GM12878 (cell line): ENCODE measurements around the gene BBS9. TPM values are rescaled to one million over a fixed set of nuclear protein-coding genes. Genes with fewer than 3 reads are reported as not detected.

ENCODE experiments used
- ATAC-seq: fragments of 200-7000 bp; cut with Tn5 transposase; 3 replicates; pipeline ENCODE4 v1.9.1; 2020; ENCODE audit warnings: mild to moderate bottlenecking, moderate library complexity
- BruUV-seq: library from RNA; stranded (reverse); fragments of 400-500 nt; replicated peaks from 2 replicates; lab custom pipeline; 2021; lab: Mats Ljungman, UMichigan
- CTCF ChIA-PET: fragments of 300-600 bp; sonication (Branson Sonifier 250); formaldehyde crosslinking; extraction: SDS; loops from one replicate; lab custom pipeline; 2021; ENCODE audit warnings: inconsistent platforms; lab: Yijun Ruan, JAX
- POLR2A ChIA-PET: fragments of 350-600 bp; formaldehyde crosslinking; extraction: SDS; loops from one replicate; lab custom pipeline; 2021; ENCODE audit warnings: inconsistent platforms; lab: Charles Lee
- RAD21 ChIA-PET: fragments of 300-600 bp; sonication (Branson Sonifier 250); formaldehyde crosslinking; loops from one replicate; lab custom pipeline; 2023; ENCODE audit warnings: antibody characterized with exemption; ENCODE audit not compliant: unreplicated experiment; lab: Charles Lee
- SMC1A ChIA-PET: fragments of 300-600 bp; sonication (Branson Sonifier 250); formaldehyde crosslinking; loops from one replicate; lab custom pipeline; 2023; ENCODE audit not compliant: unreplicated experiment, uncharacterized antibody; lab: Charles Lee
- DNase-seq: peaks from one replicate; pipeline ENCODE4 v3.0.0-alpha.2; 2011; ENCODE audit warnings: low read depth, low spot score
- FAIRE-seq: peaks from 3 replicates; lab custom pipeline; 2011; peaks lifted over from hg19 to GRCh38; lab: Jason Lieb, UNC
- H2AFZ ChIP-seq: 2 replicates; pipeline ENCODE4 v1.6.0; 2011; ENCODE audit warnings: low read depth, low read length, control low read depth; ENCODE audit not compliant: control insufficient read depth
- H3K27ac ChIP-seq: 2 replicates; pipeline ENCODE4 v1.5.1; 2011; ENCODE audit warnings: control low read depth; ENCODE audit not compliant: control insufficient read depth, insufficient read depth
- H3K27me3 ChIP-seq, 2 experiments: replicated peaks in 1 of 2; 2 replicates each; pipeline versions ENCODE4 v1.6.0 to v1.6.1; 2011; ENCODE audit warnings: low read length in 1 of 2; ENCODE audit not compliant: control insufficient read depth in 2 of 2, insufficient read depth in 2 of 2
- H3K36me3 ChIP-seq, 2 experiments: 2 replicates each; pipeline ENCODE4 v1.5.1; 2011; ENCODE audit warnings: low read length in 1 of 2; ENCODE audit not compliant: control insufficient read depth in 2 of 2, insufficient read depth in 2 of 2
- H3K4me1 ChIP-seq: 2 replicates; pipeline ENCODE4 v1.6.1; 2011; ENCODE audit warnings: mild to moderate bottlenecking, low read length, moderate library complexity, mixed read lengths; ENCODE audit not compliant: control insufficient read depth, insufficient read depth
- H3K4me2 ChIP-seq: 2 replicates; pipeline ENCODE4 v1.6.0; 2011; ENCODE audit warnings: control low read depth; ENCODE audit not compliant: control insufficient read depth, insufficient read depth
- H3K4me3 ChIP-seq: fragments of 200-600 bp; sonication (generic); 2 replicates; pipeline ENCODE4 v1.5.1; 2016
- H3K79me2 ChIP-seq: 2 replicates; pipeline ENCODE4 v1.6.0; 2011; ENCODE audit warnings: low read length; ENCODE audit not compliant: control insufficient read depth, insufficient read depth
- H3K9ac ChIP-seq: 2 replicates; pipeline ENCODE4 v1.8.0; 2011; ENCODE audit warnings: low read length, control low read depth, mixed read lengths; ENCODE audit not compliant: control insufficient read depth, insufficient read depth
- H3K9me3 ChIP-seq: replicated peaks from 3 replicates; pipeline ENCODE4 v1.5.1; 2011; ENCODE audit warnings: mild to moderate bottlenecking, low read length; ENCODE audit not compliant: control insufficient read depth, insufficient read depth
- H4K20me1 ChIP-seq: 2 replicates; pipeline ENCODE4 v1.6.0; 2011; ENCODE audit not compliant: control insufficient read depth, insufficient read depth
- CREM ChIP-seq: IDR thresholded peaks from 2 replicates; pipeline ENCODE4 v1.6.1; 2014; ENCODE audit warnings: antibody characterized with exemption, low read depth
- JUNB ChIP-seq: IDR thresholded peaks from 2 replicates; pipeline ENCODE4 v1.6.1; 2016; ENCODE audit warnings: antibody characterized with exemption, mild to moderate bottlenecking
- MTA2 ChIP-seq: fragments of 450-650 bp; IDR thresholded peaks from 2 replicates; pipeline ENCODE4 v1.6.1; 2016; ENCODE audit warnings: low read depth, mild to moderate bottlenecking, moderate library complexity
- MYC ChIP-seq: IDR thresholded peaks from 2 replicates; pipeline ENCODE4 v1.6.1; 2011; ENCODE audit warnings: mild to moderate bottlenecking, low read length, moderate library complexity, inconsistent platforms; ENCODE audit not compliant: insufficient read depth, insufficient replicate concordance, insufficient read length, severe bottlenecking
- POLR2AphosphoS5 ChIP-seq: IDR thresholded peaks from 2 replicates; pipeline ENCODE4 v1.6.1; 2011; ENCODE audit warnings: mild to moderate bottlenecking, low read length, inconsistent platforms
- SP1 ChIP-seq: IDR thresholded peaks from one replicate; pipeline ENCODE4 v1.6.1; 2011; ENCODE audit warnings: low read depth, low read length
- SREBF1 ChIP-seq: IDR thresholded peaks from 2 replicates; pipeline ENCODE4 v1.6.1; 2012; ENCODE audit warnings: mild to moderate bottlenecking, low read length
- WGBS: methylation state at CpG from one replicate; pipeline ENCODE4 v1.1.6; 2016; ENCODE audit warnings: low lambda C conversion rate; ENCODE audit not compliant: insufficient replicate concordance, insufficient coverage; ENCODE audit errors: missing lambda C conversion rate; 5-methylcytosine and 5-hydroxymethylcytosine counted together
- in situ Hi-C: fragments of 300-500 bp; cut with MboI; formaldehyde crosslinking; loops from 9 replicates; pipeline ENCODE4 v1.14.3; 2018; ENCODE audit warnings: mixed read lengths
- intact Hi-C: fragments of 100-400 bp; cut with micrococcal nuclease; formaldehyde crosslinking; loops from one replicate; pipeline ENCODE4 v1.14.2; 2022; ENCODE audit not compliant: unreplicated experiment
- polyA plus RNA-seq, 11 experiments: library from polyadenylated mRNA; depleted of rRNA in 4 of 11; unstranded in 6 of 11; stranded (reverse) in 5 of 11; fragments of >200 nt; fragmentation: Nextera tagmentation in 4 of 11; fragmentation: Illumina TruSeq in 1 of 11; extraction: Ambion mirVana in 4 of 11; extraction: Trizol in 1 of 11; gene quantifications; 1 replicate in 1 of 11; 2 replicates in 10 of 11; pipeline versions ENCODE4 v1.2.1 to v1.2.3, GENCODE V29; 2011 to 2016; ENCODE audit warnings: inconsistent platforms in 2 of 11, missing spikeins in 2 of 11, low read depth in 1 of 11
- total RNA-seq, 4 experiments: library from RNA; depleted of rRNA in 3 of 4; stranded (reverse); fragments of >200 nt in 3 of 4; fragmentation: Illumina TruSeq in 1 of 4; extraction: Trizol in 1 of 4; gene quantifications; 2 replicates each; pipeline versions ENCODE4 v1.2.1 to v1.2.3, GENCODE V29; 2013 to 2021
- TF ChIP-seq, protein P1 (sequence below): IDR thresholded peaks from 2 replicates; pipeline ENCODE4 v1.6.1; 2012; ENCODE audit warnings: low read depth, low read length, improper control_type of control experiment
- TF ChIP-seq, protein P2 (sequence below): IDR thresholded peaks from 2 replicates; pipeline ENCODE4 v1.6.1; 2012; ENCODE audit warnings: improper control_type of control experiment, low read depth, low read length; ENCODE audit not compliant: insufficient replicate concordance

BBS9 gene
- total and polyA plus RNA-seq, 10 of the 15 experiments (the other 5 are each of a cell fraction or from before 2014, with no cell fraction given): 1.2 to 5.6 (median 2.3) TPM

DNA sequence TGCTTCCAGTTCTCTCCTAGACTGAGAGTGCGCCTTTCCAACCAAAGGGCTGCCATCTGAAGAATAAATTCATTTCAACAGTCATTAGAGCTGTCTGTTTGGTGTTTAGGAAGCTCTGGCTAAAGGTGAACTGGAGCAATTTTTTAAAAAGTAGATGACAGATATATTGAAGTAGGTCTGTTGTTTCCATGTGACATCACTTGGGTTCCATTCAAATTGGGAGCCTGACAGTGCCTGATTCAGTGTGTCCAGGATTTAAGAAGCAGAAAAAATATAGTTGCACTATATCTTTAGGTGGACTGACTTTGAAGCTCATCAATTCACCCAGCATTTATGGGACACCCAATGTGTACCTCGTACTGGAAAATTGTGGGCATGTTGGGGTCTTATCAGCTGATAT lies 367.7 kb downstream of the BBS9 start:
- Histone ChIP-seq H3K9me3 (no peaks in the 10 kb centered on the region), H3K4me2 (no peak overlapping the region), H3K27ac (no peak overlapping the region), H3K4me3 (no peak overlapping the region), H3K79me2 (no peaks in the 10 kb centered on the region), H3K4me1 (no peaks in the 10 kb centered on the region), H3K27me3 (no peaks in the 10 kb centered on the region), H3K9ac (no peak overlapping the region), H2AFZ (no peak overlapping the region), H3K36me3 (no peaks in the 10 kb centered on the region), H4K20me1 (no peaks in the 10 kb centered on the region)
- ChIA-PET CTCF (interaction anchor here (1.0 to 3.5 kb wide), 5 partner anchors 10 to 38 kb away, joined by 3 to 13 read pairs (median 3); no protein-coding TSS in a partner anchor), POLR2A (interaction anchor here (0.6 kb wide), 1 partner anchor 213 kb away, joined by 4 read pairs; no protein-coding TSS in a partner anchor), SMC1A (interaction anchor here (1.3 to 2.2 kb wide), 4 partner anchors 9 to 159 kb away, joined by 3 to 10 read pairs (median 4); no protein-coding TSS in a partner anchor), RAD21 (interaction anchor here (1.7 kb wide), 1 partner anchor 38 kb away, joined by 6 read pairs; no protein-coding TSS in a partner anchor)
- no peak for DNase-seq
- no peak for FAIRE-seq
- in situ Hi-C loops: no loop called here
- BruUV-seq: no TSS peak
- WGBS: 33% methylated on average over 2 of the region's 2 CpGs
- TF ChIP-seq SP1: no peak
- TF ChIP-seq JUNB: no peak
- TF ChIP-seq, protein P1, sequence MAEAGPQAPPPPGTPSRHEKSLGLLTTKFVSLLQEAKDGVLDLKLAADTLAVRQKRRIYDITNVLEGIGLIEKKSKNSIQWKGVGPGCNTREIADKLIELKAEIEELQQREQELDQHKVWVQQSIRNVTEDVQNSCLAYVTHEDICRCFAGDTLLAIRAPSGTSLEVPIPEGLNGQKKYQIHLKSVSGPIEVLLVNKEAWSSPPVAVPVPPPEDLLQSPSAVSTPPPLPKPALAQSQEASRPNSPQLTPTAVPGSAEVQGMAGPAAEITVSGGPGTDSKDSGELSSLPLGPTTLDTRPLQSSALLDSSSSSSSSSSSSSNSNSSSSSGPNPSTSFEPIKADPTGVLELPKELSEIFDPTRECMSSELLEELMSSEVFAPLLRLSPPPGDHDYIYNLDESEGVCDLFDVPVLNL: no peak
- no peak for TF ChIP-seq SREBF1
- TF ChIP-seq CREM: no peak
- TF ChIP-seq MYC: no peak
- TF ChIP-seq MTA2: no peak
- no peak for TF ChIP-seq POLR2AphosphoS5
- TF ChIP-seq, protein P2, sequence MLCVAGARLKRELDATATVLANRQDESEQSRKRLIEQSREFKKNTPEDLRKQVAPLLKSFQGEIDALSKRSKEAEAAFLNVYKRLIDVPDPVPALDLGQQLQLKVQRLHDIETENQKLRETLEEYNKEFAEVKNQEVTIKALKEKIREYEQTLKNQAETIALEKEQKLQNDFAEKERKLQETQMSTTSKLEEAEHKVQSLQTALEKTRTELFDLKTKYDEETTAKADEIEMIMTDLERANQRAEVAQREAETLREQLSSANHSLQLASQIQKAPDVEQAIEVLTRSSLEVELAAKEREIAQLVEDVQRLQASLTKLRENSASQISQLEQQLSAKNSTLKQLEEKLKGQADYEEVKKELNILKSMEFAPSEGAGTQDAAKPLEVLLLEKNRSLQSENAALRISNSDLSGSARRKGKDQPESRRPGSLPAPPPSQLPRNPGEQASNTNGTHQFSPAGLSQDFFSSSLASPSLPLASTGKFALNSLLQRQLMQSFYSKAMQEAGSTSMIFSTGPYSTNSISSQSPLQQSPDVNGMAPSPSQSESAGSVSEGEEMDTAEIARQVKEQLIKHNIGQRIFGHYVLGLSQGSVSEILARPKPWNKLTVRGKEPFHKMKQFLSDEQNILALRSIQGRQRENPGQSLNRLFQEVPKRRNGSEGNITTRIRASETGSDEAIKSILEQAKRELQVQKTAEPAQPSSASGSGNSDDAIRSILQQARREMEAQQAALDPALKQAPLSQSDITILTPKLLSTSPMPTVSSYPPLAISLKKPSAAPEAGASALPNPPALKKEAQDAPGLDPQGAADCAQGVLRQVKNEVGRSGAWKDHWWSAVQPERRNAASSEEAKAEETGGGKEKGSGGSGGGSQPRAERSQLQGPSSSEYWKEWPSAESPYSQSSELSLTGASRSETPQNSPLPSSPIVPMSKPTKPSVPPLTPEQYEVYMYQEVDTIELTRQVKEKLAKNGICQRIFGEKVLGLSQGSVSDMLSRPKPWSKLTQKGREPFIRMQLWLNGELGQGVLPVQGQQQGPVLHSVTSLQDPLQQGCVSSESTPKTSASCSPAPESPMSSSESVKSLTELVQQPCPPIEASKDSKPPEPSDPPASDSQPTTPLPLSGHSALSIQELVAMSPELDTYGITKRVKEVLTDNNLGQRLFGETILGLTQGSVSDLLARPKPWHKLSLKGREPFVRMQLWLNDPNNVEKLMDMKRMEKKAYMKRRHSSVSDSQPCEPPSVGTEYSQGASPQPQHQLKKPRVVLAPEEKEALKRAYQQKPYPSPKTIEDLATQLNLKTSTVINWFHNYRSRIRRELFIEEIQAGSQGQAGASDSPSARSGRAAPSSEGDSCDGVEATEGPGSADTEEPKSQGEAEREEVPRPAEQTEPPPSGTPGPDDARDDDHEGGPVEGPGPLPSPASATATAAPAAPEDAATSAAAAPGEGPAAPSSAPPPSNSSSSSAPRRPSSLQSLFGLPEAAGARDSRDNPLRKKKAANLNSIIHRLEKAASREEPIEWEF: no peak
- ATAC-seq: no peak
- intact Hi-C loops: no loop called here
